CD4-positive, alpha-beta T cell (primary cell): Measurements from ENCODE around the gene SDF4. TPM values are rescaled to one million over a fixed set of nuclear protein-coding genes. Genes with fewer than 3 reads are reported as not detected.
"Not testable (repeated sequence)": the region's sequence is repeated elsewhere in the genome, so short reads cannot be mapped to it uniquely, and the experiment has no call there.

Experiments
- ATAC-seq: fragments of 200-7000 bp; cut with Tn5 transposase; one replicate; pipeline ENCODE4 v1.10.0; 2022; ENCODE audit warnings: mild to moderate bottlenecking; ENCODE audit not compliant: poor library complexity
- CTCF ChIA-PET: fragments of 350-600 bp; sonication (Branson Sonifier 250); formaldehyde crosslinking; loops from one replicate; lab custom pipeline; 2021; ENCODE audit warnings: antibody characterized with exemption, inconsistent platforms; lab: Charles Lee
- POLR2A ChIA-PET: fragments of 350-600 bp; sonication (Branson Sonifier 250); formaldehyde crosslinking; loops from one replicate; lab custom pipeline; 2021; ENCODE audit warnings: antibody characterized with exemption, inconsistent platforms; lab: Charles Lee
- DNase-seq, 14 experiments: peaks; one replicate each; pipeline ENCODE4 v3.0.0-alpha.2; 2013 to 2020; ENCODE audit warnings: mixed read lengths in 2 of 14
- H3K27ac ChIP-seq, 2 donors: one replicate each; pipeline versions ENCODE4 v1.5.1 to v1.7.0; 2013; ENCODE audit warnings: low read length in 2 of 2, low read depth in 1 of 2, mild to moderate bottlenecking in 1 of 2
- H3K27me3 ChIP-seq, 2 experiments: 1 replicate in 1 of 2; 2 replicates in 1 of 2; pipeline versions ENCODE4 v1.6.1 to v1.7.0; 2013; ENCODE audit warnings: low read length in 2 of 2, control low read depth in 1 of 2, mild to moderate bottlenecking in 1 of 2, moderate library complexity in 1 of 2; ENCODE audit not compliant: insufficient read depth in 2 of 2, control insufficient read depth in 1 of 2
- H3K36me3 ChIP-seq: one replicate; pipeline ENCODE4 v1.6.1; 2013; ENCODE audit warnings: low read length, control low read depth; ENCODE audit not compliant: insufficient read depth
- H3K4me1 ChIP-seq: one replicate; pipeline ENCODE4 v1.6.1; 2013; ENCODE audit warnings: low read length, control low read depth; ENCODE audit not compliant: insufficient read depth
- H3K4me3 ChIP-seq: one replicate; pipeline ENCODE4 v1.5.1; 2013; ENCODE audit warnings: mild to moderate bottlenecking, low read length, moderate library complexity
- H3K9me3 ChIP-seq, 2 experiments: 1 replicate in 1 of 2; 2 replicates in 1 of 2; pipeline versions ENCODE4 v1.6.1 to v1.7.0; 2013; ENCODE audit warnings: low read length in 2 of 2, mild to moderate bottlenecking in 2 of 2, control low read depth in 1 of 2, moderate library complexity in 1 of 2; ENCODE audit not compliant: control insufficient read depth in 1 of 2, insufficient read depth in 1 of 2
- H3K27ac Mint-ChIP-seq: one replicate; pipeline ENCODE4 v1.8.0; 2020; ENCODE audit warnings: mixed read lengths
- H3K27me3 Mint-ChIP-seq: one replicate; pipeline ENCODE4 v1.8.0; 2021; ENCODE audit warnings: mixed read lengths
- H3K36me3 Mint-ChIP-seq: one replicate; pipeline ENCODE4 v1.8.0; 2021; ENCODE audit warnings: low read depth, mixed read lengths
- H3K4me1 Mint-ChIP-seq: one replicate; pipeline ENCODE4 v1.8.0; 2021; ENCODE audit warnings: low read depth, mixed read lengths
- H3K4me3 Mint-ChIP-seq: one replicate; pipeline ENCODE4 v1.8.0; 2020; ENCODE audit warnings: mild to moderate bottlenecking, mixed read lengths
- H3K9me3 Mint-ChIP-seq: one replicate; pipeline ENCODE4 v1.8.0; 2020; ENCODE audit warnings: mixed read lengths
- CTCF ChIP-seq: fragments of 200-600 bp; IDR thresholded peaks from one replicate; pipeline ENCODE4 v1.8.0; 2022; ENCODE audit warnings: antibody characterized with exemption, mild to moderate bottlenecking
- intact Hi-C, 2 experiments: fragments of 100-400 bp; cut with DNase I in 1 of 2; cut with micrococcal nuclease in 1 of 2; formaldehyde crosslinking; loops; one replicate each; pipeline versions ENCODE4 v1.15.1 to v1.9.0; 2023 to 2025; cut with DNase I, micrococcal nuclease
- total RNA-seq, 174 experiments: library from RNA in 2 of 174; stranded (reverse) in 2 of 174; gene quantifications; one replicate each; pipeline ENCODE4 v1.2.3 and lab custom pipeline; 2021 to 2026

SDF4 gene
- total RNA-seq, 2 experiments from 2014 or later, result 66.3 to 71.0 TPM

- no peaks in the 10 kb centered on the region for H3K27me3 Mint-ChIP-seq
- no peak for TF ChIP-seq CTCF
- Histone ChIP-seq H3K27ac (peak overlapping the region; percentile 59 to 70), H3K9me3 (peaks cover 0 to 4% of the 10 kb centered on the region in 2 experiments), H3K4me3 (peak overlapping the region; percentile 22), H3K27me3 (peaks cover 4 to 11% of the 10 kb centered on the region in 2 experiments), H3K36me3 (peaks cover 27% of the 10 kb centered on the region), H3K4me1 (peaks cover 24% of the 10 kb centered on the region)
- H3K4me3 Mint-ChIP-seq, result no peak overlapping the region
- no peak for ATAC-seq
- POLR2A ChIA-PET, result interaction anchor here (1.0 kb wide), 1 partner anchor 129 kb away, joined by 3 read pairs; no protein-coding TSS in a partner anchor
- H3K36me3 Mint-ChIP-seq, result peaks cover 23% of the 10 kb centered on the region
- H3K9me3 Mint-ChIP-seq, result no peaks in the 10 kb centered on the region
- intact Hi-C loops, result loop anchor here (1.0 to 5.0 kb wide), 2 partner anchors 129 to 134 kb away; partner anchors contain the start of gene C1orf159 (in 1 of the 2)
- no peaks in the 10 kb centered on the region for H3K4me1 Mint-ChIP-seq
- DNase-seq, result peak in 13 of 14 experiments; percentile 40 to 87 (median 66)
- no peak overlapping the region for H3K27ac Mint-ChIP-seq
- CTCF ChIA-PET, result interaction anchor here (1.0 to 2.9 kb wide), 2 partner anchors 129 to 187 kb away, joined by 3 to 9 read pairs; no protein-coding TSS in a partner anchor
Measured at GRCh38 chr1:1250786-1251284, 19.0 kb upstream of the SDF4 start.

GRCh38 chr1:1248009-1248913, 16.5 kb upstream of the SDF4 start:
- H3K4me3 ChIP-seq, H3K9me3 Mint-ChIP-seq, H3K27me3 Mint-ChIP-seq, POLR2A ChIA-PET, H3K27ac Mint-ChIP-seq, H3K4me3 Mint-ChIP-seq, DNase-seq, H3K4me1 Mint-ChIP-seq, H3K9me3 ChIP-seq, H3K27ac ChIP-seq, CTCF ChIA-PET, ATAC-seq, intact Hi-C loops, H3K36me3 ChIP-seq: not testable (repeated sequence)
- Histone ChIP-seq H3K4me1 (peaks cover 24% of the 10 kb centered on the region), H3K27me3 (peaks cover 11 to 17% of the 10 kb centered on the region in 2 experiments)
- peaks cover 14% of the 10 kb centered on the region for H3K36me3 Mint-ChIP-seq

GRCh38 chr1:1247341-1247913, 15.6 kb upstream of the SDF4 start:
- Histone ChIP-seq H3K27ac (no peak overlapping the region), H3K9me3 (peaks cover 0 to 9% of the 10 kb centered on the region in 2 experiments), H3K4me1 (peaks cover 24% of the 10 kb centered on the region), H3K27me3 (peaks cover 11 to 17% of the 10 kb centered on the region in 2 experiments), H3K4me3 (no peak overlapping the region), H3K36me3 (no peaks in the 10 kb centered on the region)
- TF ChIP-seq CTCF, result no peak
- DNase-seq (no peak), ATAC-seq (no peak)
- peaks cover 5% of the 10 kb centered on the region for H3K36me3 Mint-ChIP-seq
- intact Hi-C loops, result no loop called here
- ChIA-PET CTCF (no interaction called here), POLR2A (no interaction called here)
- no peak overlapping the region for H3K4me3 Mint-ChIP-seq
- no peaks in the 10 kb centered on the region for H3K27me3 Mint-ChIP-seq
- H3K9me3 Mint-ChIP-seq, result no peaks in the 10 kb centered on the region
- no peaks in the 10 kb centered on the region for H3K4me1 Mint-ChIP-seq
- H3K27ac Mint-ChIP-seq, result no peak overlapping the region
